GM23338 (cell line): ENCODE measurements around the gene ATOH7. TPM values are rescaled to one million over a fixed set of nuclear protein-coding genes. Genes with fewer than 3 reads are reported as not detected.
A peak's percentile ranks its signal among the peaks of the same experiment; 100 is the strongest.

Experiments used
- ATAC-seq: fragments of 200-7000 bp; cut with Tn5 transposase; 3 replicates; pipeline ENCODE4 v1.9.1; 2020
- DNase-seq: peaks from one replicate; pipeline ENCODE4 v3.0.0-alpha.2; 2015; ENCODE audit warnings: low spot score
- H2AFZ ChIP-seq: fragments of 200-600 bp; sonication (generic); 2 replicates; pipeline ENCODE4 v1.8.0; 2016; ENCODE audit warnings: antibody characterized with exemption, mild to moderate bottlenecking, moderate library complexity
- H3F3A ChIP-seq: fragments of 200-600 bp; sonication (generic); replicated peaks from 2 replicates; pipeline ENCODE4 v1.8.0; 2017; ENCODE audit warnings: antibody characterized with exemption, mixed run types, low read depth
- H3K27ac ChIP-seq: fragments of 200-600 bp; sonication (generic); 2 replicates; pipeline ENCODE4 v1.6.1; 2016; ENCODE audit warnings: low read depth
- H3K27me3 ChIP-seq: fragments of 200-600 bp; sonication (generic); 2 replicates; pipeline ENCODE4 v1.8.0; 2016; ENCODE audit warnings: mild to moderate bottlenecking, mixed run types, moderate library complexity; ENCODE audit not compliant: insufficient read depth
- H3K36me3 ChIP-seq: fragments of 200-600 bp; sonication (generic); 2 replicates; pipeline ENCODE4 v1.8.0; 2016; ENCODE audit warnings: mild to moderate bottlenecking; ENCODE audit not compliant: insufficient read depth
- H3K4me1 ChIP-seq: fragments of 200-600 bp; sonication (generic); 2 replicates; pipeline ENCODE4 v1.8.0; 2016; ENCODE audit warnings: mild to moderate bottlenecking, moderate library complexity; ENCODE audit not compliant: insufficient read depth
- H3K4me2 ChIP-seq: fragments of 200-600 bp; sonication (generic); 2 replicates; pipeline ENCODE4 v1.7.1; 2017; ENCODE audit warnings: mixed run types
- H3K4me3 ChIP-seq: fragments of 200-600 bp; sonication (generic); 2 replicates; pipeline ENCODE4 v1.6.1; 2016; ENCODE audit warnings: mixed run types
- H3K79me2 ChIP-seq: fragments of 200-600 bp; sonication (generic); replicated peaks from 2 replicates; pipeline ENCODE4 v1.8.0; 2017; ENCODE audit warnings: mild to moderate bottlenecking; ENCODE audit not compliant: insufficient read depth
- H3K9me2 ChIP-seq: fragments of 200-600 bp; sonication (generic); 2 replicates; pipeline ENCODE4 v1.8.0; 2017; ENCODE audit not compliant: insufficient read depth
- H4K20me1 ChIP-seq: fragments of 200-600 bp; sonication (generic); replicated peaks from 2 replicates; pipeline ENCODE4 v1.8.0; 2017; ENCODE audit warnings: mild to moderate bottlenecking; ENCODE audit not compliant: insufficient read depth
- H3K27ac Mint-ChIP-seq: 2 replicates; pipeline ENCODE4 v1.8.0; 2020; ENCODE audit warnings: inconsistent platforms, mild to moderate bottlenecking, moderate library complexity, mixed read lengths
- H3K27me3 Mint-ChIP-seq: 3 replicates; pipeline ENCODE4 v1.8.0; 2022; ENCODE audit warnings: low read depth, mild to moderate bottlenecking, moderate library complexity, mixed read lengths, inconsistent platforms; ENCODE audit not compliant: insufficient read depth, poor library complexity
- H3K36me3 Mint-ChIP-seq: 3 replicates; pipeline ENCODE4 v1.8.0; 2021; ENCODE audit warnings: low read depth, mild to moderate bottlenecking, inconsistent platforms, moderate library complexity, mixed read lengths
- H3K4me1 Mint-ChIP-seq: 3 replicates; pipeline ENCODE4 v1.8.0; 2020; ENCODE audit warnings: mild to moderate bottlenecking, inconsistent platforms, mixed read lengths
- H3K4me3 Mint-ChIP-seq: 3 replicates; pipeline ENCODE4 v1.8.0; 2021; ENCODE audit warnings: moderate library complexity, mild to moderate bottlenecking, inconsistent platforms, mixed read lengths
- H3K9me3 Mint-ChIP-seq: 3 replicates; pipeline ENCODE4 v1.8.0; 2020; ENCODE audit warnings: moderate library complexity, mild to moderate bottlenecking, inconsistent platforms, mixed read lengths
- POLR2AphosphoS5 ChIP-seq: IDR thresholded peaks from 2 replicates; pipeline ENCODE4 v1.6.1; 2016; ENCODE audit warnings: antibody characterized with exemption, low read depth
- polyA plus RNA-seq: library from polyadenylated mRNA; unstranded; fragments of >200 nt; fragmentation: Nextera tagmentation; extraction: Ambion mirVana; gene quantifications from 2 replicates; pipeline ENCODE4 v1.2.1, GENCODE V29; 2016
- total RNA-seq: library from RNA; depleted of rRNA; stranded (reverse); fragments of >200 nt; shearing (Covaris generic); gene quantifications from 2 replicates; pipeline ENCODE4 v1.2.3, GENCODE V29; 2014
- TF ChIP-seq, protein P1 (sequence below), 2 experiments: fragments of 200-600 bp in 1 of 2; sonication (generic) in 1 of 2; conservative IDR thresholded peaks; 2 replicates each; pipeline versions ENCODE4 v1.5.1 to v1.6.1; 2016 to 2017; ENCODE audit warnings: antibody characterized with exemption in 2 of 2, low read depth in 2 of 2, mild to moderate bottlenecking in 2 of 2, moderate library complexity in 1 of 2
- TF ChIP-seq, protein P2 (sequence below): IDR thresholded peaks from 2 replicates; pipeline ENCODE4 v1.6.1; 2016; ENCODE audit warnings: antibody characterized with exemption
- TF ChIP-seq, protein P3 (sequence below): fragments of 250-450 bp; sonication (Bioruptor Pico); IDR thresholded peaks from 2 replicates; pipeline ENCODE4 v1.5.0; 2020; ENCODE audit warnings: mild to moderate bottlenecking, moderate library complexity

Gene ATOH7
- total and polyA plus RNA-seq, 2 experiments from 2014 or later: 0.23 to 1.2 TPM

DNA sequence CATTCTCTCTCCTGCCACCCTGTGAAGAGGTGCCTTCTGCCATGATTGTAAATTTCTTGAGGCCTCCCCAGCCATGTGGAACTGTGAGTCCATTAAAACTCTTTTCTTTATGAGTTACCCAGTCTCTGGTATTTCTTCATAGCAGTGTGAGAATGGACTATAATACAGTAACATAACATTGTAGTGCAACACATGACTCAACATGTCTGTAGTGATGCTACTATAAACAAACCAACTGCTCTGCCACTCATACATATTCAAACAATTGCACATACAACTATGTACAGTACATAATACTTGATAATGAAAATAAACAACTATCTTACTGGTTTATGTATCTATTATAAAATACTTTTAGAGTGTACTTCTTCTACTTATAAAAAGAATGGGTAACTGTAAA lies 7.1 kb downstream of the ATOH7 start (continued):
- TF ChIP-seq, protein P1, sequence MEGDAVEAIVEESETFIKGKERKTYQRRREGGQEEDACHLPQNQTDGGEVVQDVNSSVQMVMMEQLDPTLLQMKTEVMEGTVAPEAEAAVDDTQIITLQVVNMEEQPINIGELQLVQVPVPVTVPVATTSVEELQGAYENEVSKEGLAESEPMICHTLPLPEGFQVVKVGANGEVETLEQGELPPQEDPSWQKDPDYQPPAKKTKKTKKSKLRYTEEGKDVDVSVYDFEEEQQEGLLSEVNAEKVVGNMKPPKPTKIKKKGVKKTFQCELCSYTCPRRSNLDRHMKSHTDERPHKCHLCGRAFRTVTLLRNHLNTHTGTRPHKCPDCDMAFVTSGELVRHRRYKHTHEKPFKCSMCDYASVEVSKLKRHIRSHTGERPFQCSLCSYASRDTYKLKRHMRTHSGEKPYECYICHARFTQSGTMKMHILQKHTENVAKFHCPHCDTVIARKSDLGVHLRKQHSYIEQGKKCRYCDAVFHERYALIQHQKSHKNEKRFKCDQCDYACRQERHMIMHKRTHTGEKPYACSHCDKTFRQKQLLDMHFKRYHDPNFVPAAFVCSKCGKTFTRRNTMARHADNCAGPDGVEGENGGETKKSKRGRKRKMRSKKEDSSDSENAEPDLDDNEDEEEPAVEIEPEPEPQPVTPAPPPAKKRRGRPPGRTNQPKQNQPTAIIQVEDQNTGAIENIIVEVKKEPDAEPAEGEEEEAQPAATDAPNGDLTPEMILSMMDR (conservative IDR thresholded peaks at IDR 0.05; ENCODE audit: low read depth in 2 of 2): no peak
- no peak for TF ChIP-seq POLR2AphosphoS5
- TF ChIP-seq, protein P2, sequence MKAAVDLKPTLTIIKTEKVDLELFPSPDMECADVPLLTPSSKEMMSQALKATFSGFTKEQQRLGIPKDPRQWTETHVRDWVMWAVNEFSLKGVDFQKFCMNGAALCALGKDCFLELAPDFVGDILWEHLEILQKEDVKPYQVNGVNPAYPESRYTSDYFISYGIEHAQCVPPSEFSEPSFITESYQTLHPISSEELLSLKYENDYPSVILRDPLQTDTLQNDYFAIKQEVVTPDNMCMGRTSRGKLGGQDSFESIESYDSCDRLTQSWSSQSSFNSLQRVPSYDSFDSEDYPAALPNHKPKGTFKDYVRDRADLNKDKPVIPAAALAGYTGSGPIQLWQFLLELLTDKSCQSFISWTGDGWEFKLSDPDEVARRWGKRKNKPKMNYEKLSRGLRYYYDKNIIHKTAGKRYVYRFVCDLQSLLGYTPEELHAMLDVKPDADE: no peak

DNA sequence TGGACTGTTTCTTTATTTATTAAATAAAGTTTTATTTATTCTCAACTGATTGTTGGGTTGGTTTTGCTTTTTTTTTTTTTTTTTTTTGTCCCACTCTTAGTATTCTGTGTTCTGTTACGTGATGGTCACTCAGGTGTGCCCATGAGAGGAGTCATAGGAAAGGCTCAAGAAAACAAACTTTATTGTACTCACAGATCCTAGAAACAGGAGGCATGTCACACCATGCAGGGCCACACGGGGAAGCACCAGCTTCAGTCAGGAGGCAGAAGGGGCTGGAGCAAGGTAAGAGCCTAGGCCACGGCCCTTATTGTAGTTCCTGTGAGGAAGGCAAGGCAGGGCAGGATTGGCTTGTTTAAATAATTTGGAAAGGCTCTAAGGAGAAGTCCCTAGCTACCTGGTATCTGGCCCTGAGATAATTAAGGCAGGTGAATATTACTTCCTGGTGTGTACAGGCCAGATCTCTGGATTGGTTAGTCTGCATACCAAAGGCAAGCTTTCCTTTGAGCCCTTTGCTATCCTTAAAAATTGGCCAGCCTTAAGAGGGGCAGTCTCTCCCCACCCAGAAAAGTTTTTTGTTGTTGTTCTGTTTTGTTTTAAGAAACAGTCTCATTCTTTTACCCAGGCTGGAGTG lies 8.3 kb downstream of the ATOH7 start:
- Mint-ChIP-seq H3K36me3 (no peaks in the 10 kb centered on the region), H3K27me3 (no peaks in the 10 kb centered on the region), H3K4me1 (no peaks in the 10 kb centered on the region; the same call in 2 of the 3 replicates), H3K9me3 (no peaks in the 10 kb centered on the region), H3K27ac (no peak overlapping the region), H3K4me3 (no peak overlapping the region)
- Histone ChIP-seq H3F3A (no peaks in the 10 kb centered on the region), H4K20me1 (no peaks in the 10 kb centered on the region), H3K27me3 (no peaks in the 10 kb centered on the region), H2AFZ (no peak overlapping the region), H3K4me1 (no peaks in the 10 kb centered on the region), H3K4me2 (no peak overlapping the region), H3K36me3 (no peaks in the 10 kb centered on the region), H3K79me2 (no peaks in the 10 kb centered on the region), H3K4me3 (no peak overlapping the region), H3K27ac (no peak overlapping the region), H3K9me2 (no peaks in the 10 kb centered on the region)
- TF ChIP-seq, protein P3, sequence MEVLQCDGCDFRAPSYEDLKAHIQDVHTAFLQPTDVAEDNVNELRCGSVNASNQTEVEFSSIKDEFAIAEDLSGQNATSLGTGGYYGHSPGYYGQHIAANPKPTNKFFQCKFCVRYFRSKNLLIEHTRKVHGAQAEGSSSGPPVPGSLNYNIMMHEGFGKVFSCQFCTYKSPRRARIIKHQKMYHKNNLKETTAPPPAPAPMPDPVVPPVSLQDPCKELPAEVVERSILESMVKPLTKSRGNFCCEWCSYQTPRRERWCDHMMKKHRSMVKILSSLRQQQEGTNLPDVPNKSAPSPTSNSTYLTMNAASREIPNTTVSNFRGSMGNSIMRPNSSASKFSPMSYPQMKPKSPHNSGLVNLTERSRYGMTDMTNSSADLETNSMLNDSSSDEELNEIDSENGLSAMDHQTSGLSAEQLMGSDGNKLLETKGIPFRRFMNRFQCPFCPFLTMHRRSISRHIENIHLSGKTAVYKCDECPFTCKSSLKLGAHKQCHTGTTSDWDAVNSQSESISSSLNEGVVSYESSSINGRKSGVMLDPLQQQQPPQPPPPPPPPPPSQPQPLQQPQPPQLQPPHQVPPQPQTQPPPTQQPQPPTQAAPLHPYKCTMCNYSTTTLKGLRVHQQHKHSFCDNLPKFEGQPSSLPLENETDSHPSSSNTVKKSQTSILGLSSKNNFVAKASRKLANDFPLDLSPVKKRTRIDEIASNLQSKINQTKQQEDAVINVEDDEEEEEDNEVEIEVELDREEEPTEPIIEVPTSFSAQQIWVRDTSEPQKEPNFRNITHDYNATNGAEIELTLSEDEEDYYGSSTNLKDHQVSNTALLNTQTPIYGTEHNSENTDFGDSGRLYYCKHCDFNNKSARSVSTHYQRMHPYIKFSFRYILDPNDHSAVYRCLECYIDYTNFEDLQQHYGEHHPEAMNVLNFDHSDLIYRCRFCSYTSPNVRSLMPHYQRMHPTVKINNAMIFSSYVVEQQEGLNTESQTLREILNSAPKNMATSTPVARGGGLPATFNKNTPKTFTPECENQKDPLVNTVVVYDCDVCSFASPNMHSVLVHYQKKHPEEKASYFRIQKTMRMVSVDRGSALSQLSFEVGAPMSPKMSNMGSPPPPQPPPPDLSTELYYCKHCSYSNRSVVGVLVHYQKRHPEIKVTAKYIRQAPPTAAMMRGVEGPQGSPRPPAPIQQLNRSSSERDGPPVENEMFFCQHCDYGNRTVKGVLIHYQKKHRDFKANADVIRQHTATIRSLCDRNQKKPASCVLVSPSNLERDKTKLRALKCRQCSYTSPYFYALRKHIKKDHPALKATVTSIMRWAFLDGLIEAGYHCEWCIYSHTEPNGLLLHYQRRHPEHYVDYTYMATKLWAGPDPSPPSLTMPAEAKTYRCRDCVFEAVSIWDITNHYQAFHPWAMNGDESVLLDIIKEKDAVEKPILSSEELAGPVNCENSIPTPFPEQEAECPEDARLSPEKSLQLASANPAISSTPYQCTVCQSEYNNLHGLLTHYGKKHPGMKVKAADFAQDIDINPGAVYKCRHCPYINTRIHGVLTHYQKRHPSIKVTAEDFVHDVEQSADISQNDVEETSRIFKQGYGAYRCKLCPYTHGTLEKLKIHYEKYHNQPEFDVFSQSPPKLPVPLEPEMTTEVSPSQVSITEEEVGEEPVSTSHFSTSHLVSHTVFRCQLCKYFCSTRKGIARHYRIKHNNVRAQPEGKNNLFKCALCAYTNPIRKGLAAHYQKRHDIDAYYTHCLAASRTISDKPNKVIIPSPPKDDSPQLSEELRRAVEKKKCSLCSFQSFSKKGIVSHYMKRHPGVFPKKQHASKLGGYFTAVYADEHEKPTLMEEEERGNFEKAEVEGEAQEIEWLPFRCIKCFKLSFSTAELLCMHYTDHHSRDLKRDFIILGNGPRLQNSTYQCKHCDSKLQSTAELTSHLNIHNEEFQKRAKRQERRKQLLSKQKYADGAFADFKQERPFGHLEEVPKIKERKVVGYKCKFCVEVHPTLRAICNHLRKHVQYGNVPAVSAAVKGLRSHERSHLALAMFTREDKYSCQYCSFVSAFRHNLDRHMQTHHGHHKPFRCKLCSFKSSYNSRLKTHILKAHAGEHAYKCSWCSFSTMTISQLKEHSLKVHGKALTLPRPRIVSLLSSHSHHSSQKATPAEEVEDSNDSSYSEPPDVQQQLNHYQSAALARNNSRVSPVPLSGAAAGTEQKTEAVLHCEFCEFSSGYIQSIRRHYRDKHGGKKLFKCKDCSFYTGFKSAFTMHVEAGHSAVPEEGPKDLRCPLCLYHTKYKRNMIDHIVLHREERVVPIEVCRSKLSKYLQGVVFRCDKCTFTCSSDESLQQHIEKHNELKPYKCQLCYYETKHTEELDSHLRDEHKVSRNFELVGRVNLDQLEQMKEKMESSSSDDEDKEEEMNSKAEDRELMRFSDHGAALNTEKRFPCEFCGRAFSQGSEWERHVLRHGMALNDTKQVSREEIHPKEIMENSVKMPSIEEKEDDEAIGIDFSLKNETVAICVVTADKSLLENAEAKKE (CRISPR knock-in tag): no peak
- TF ChIP-seq, protein P1 (conservative IDR thresholded peaks at IDR 0.05; ENCODE audit: low read depth in 2 of 2): peak; percentile 34 to 66
- ATAC-seq (peak; percentile 100), DNase-seq (peak; percentile 80)
